IPS-11a (cell line): ENCODE data around the gene BACH2.
"Not testable (repeated sequence)": the region's sequence is repeated elsewhere in the genome, so short reads cannot be mapped to it uniquely, and the experiment has no call there.

Experiments used
- H3K4me3 ChIP-seq: one replicate; pipeline ENCODE4 v1.5.1; 2013; ENCODE audit warnings: low read depth, low read length, control low read depth

The BACH2 gene

GRCh38 chr6:89979481-89980119 lies 317.0 kb downstream of the BACH2 start:
- H3K4me3 ChIP-seq = no peak overlapping the region

- H3K4me3 ChIP-seq = no peak overlapping the region
Observed at GRCh38 chr6:89978749-89979145, 317.9 kb downstream of the BACH2 start.

GRCh38 chr6:89977808-89978748 lies 318.6 kb downstream of the BACH2 start:
- no peak overlapping the region for H3K4me3 ChIP-seq

- H3K4me3 ChIP-seq = no peak overlapping the region
Observed at GRCh38 chr6:89976694-89977020, 320.0 kb downstream of the BACH2 start.

GRCh38 chr6:89975991-89976693 lies 320.5 kb downstream of the BACH2 start:
- H3K4me3 ChIP-seq = no peak overlapping the region

- H3K4me3 ChIP-seq = no peak overlapping the region
Observed at GRCh38 chr6:89975366-89975765, 321.3 kb downstream of the BACH2 start.

- no peak overlapping the region for H3K4me3 ChIP-seq
Observed at GRCh38 chr6:89974834-89975233, 321.8 kb downstream of the BACH2 start.

GRCh38 chr6:89972025-89972381 lies 324.6 kb downstream of the BACH2 start:
- H3K4me3 ChIP-seq = no peak overlapping the region

- H3K4me3 ChIP-seq = not testable (repeated sequence)
Observed at GRCh38 chr6:89971338-89972024, 325.2 kb downstream of the BACH2 start.

- no peak overlapping the region for H3K4me3 ChIP-seq
Observed at GRCh38 chr6:89970609-89971337, 325.9 kb downstream of the BACH2 start.

GRCh38 chr6:89970072-89970471 lies 326.6 kb downstream of the BACH2 start:
- H3K4me3 ChIP-seq = no peak overlapping the region

GRCh38 chr6:89966913-89967312 lies 329.7 kb downstream of the BACH2 start:
- no peak overlapping the region for H3K4me3 ChIP-seq

- no peak overlapping the region for H3K4me3 ChIP-seq
Observed at GRCh38 chr6:89966228-89966544, 330.5 kb downstream of the BACH2 start.

- H3K4me3 ChIP-seq = no peak overlapping the region
Observed at GRCh38 chr6:89965441-89966227, 331.0 kb downstream of the BACH2 start.

- no peak overlapping the region for H3K4me3 ChIP-seq
Observed at GRCh38 chr6:89963391-89963790, 333.3 kb downstream of the BACH2 start.

GRCh38 chr6:89961481-89961880 lies 335.2 kb downstream of the BACH2 start:
- no peak overlapping the region for H3K4me3 ChIP-seq

- H3K4me3 ChIP-seq = no peak overlapping the region
Observed at GRCh38 chr6:89959883-89960282, 336.8 kb downstream of the BACH2 start.

GRCh38 chr6:89956182-89956581 lies 340.5 kb downstream of the BACH2 start:
- H3K4me3 ChIP-seq = no peak overlapping the region

GRCh38 chr6:89955364-89955763 lies 341.3 kb downstream of the BACH2 start:
- H3K4me3 ChIP-seq = no peak overlapping the region

GRCh38 chr6:89954721-89955148 lies 341.9 kb downstream of the BACH2 start:
- no peak overlapping the region for H3K4me3 ChIP-seq
